Kidney (tissue), 14 donors: Measurements from ENCODE around the gene PPARA. TPM values are rescaled to one million over a fixed set of nuclear protein-coding genes. Genes with fewer than 3 reads are reported as not detected.

Experiments used
- DNase-seq, 5 donors: peaks; one replicate each; pipeline ENCODE4 v3.0.0-alpha.2; 2013 to 2020
- FAIRE-seq: peaks from 2 replicates; lab custom pipeline; 2012; peaks lifted over from hg19 to GRCh38; lab: Jason Lieb, UNC
- H3K27ac ChIP-seq, 2 donors: one replicate each; pipeline ENCODE4 v1.7.0; 2013; ENCODE audit warnings: low read depth in 2 of 2, low read length in 2 of 2, inconsistent platforms in 1 of 2
- H3K27me3 ChIP-seq: one replicate; pipeline ENCODE4 v1.7.1; 2013; ENCODE audit warnings: low read length, inconsistent platforms; ENCODE audit not compliant: control insufficient read depth, insufficient read depth
- H3K36me3 ChIP-seq, 3 donors: one replicate each; pipeline versions ENCODE4 v1.7.0 to v1.7.1; 2013; ENCODE audit warnings: low read length in 3 of 3, control low read depth in 1 of 3, inconsistent platforms in 1 of 3; ENCODE audit not compliant: insufficient read depth in 3 of 3, control insufficient read depth in 2 of 3
- H3K4me1 ChIP-seq, 3 donors: one replicate each; pipeline versions ENCODE4 v1.7.0 to v1.7.1; 2013; ENCODE audit warnings: low read length in 3 of 3, inconsistent platforms in 1 of 3, low read depth in 1 of 3; ENCODE audit not compliant: control insufficient read depth in 2 of 3, insufficient read depth in 2 of 3
- H3K4me3 ChIP-seq, 3 donors: one replicate each; pipeline versions ENCODE4 v1.7.0 to v1.8.1; 2013; ENCODE audit warnings: low read length in 3 of 3, control low read depth in 1 of 3, inconsistent platforms in 1 of 3
- H3K9ac ChIP-seq, 3 donors: one replicate each; pipeline versions ENCODE4 v1.7.0 to v1.7.1; 2013; ENCODE audit warnings: low read length in 3 of 3, control low read depth in 1 of 3, inconsistent platforms in 1 of 3
- H3K9me3 ChIP-seq, 3 donors: one replicate each; pipeline versions ENCODE4 v1.7.0 to v1.7.1; 2013; ENCODE audit warnings: low read length in 3 of 3, control low read depth in 1 of 3, inconsistent platforms in 1 of 3; ENCODE audit not compliant: control insufficient read depth in 2 of 3, insufficient read depth in 1 of 3
- CTCF ChIP-seq: IDR thresholded peaks from 3 replicates; pipeline ENCODE4 v1.5.1; 2012; ENCODE audit warnings: mild to moderate bottlenecking, moderate library complexity, borderline replicate concordance; ENCODE audit not compliant: insufficient read depth; ENCODE audit errors: extremely low read depth
- intact Hi-C: fragments of 100-400 bp; cut with DNase I; formaldehyde crosslinking; loops from one replicate; pipeline ENCODE4 v1.11.1; 2022
- polyA plus RNA-seq: library from polyadenylated mRNA; stranded (reverse); fragments of 350-450 nt; fragmentation: Illumina TruSeq; extraction: RNeasy Lipid Tissue Mini Kit (QIAGEN cat#74804); gene quantifications from one replicate; pipeline ENCODE4 v1.2.3, GENCODE V29; 2014; ENCODE audit warnings: low read depth, low replicate concordance; ENCODE audit not compliant: insufficient read depth
- total RNA-seq: library from RNA; stranded (reverse); fragmentation: NEBNext Ultra II Directional; extraction: Animal tissue kit (Norgen Biotek cat#: 25700); gene quantifications from one replicate; pipeline ENCODE4 v1.2.1, GENCODE V29; 2021
- donor health status: control.
- donor health status: control.
- donor health status: control.
- donor health status: control.
- donor health status: control.
- donor health status: DM: yes; HTN: yes; CAD: no.
- donor health status: Normal renal cell carcinoma (clear cell type).

The PPARA gene
- total and polyA plus RNA-seq, 2 donors from 2014 or later: 15.8 to 36.8 TPM

DNA sequence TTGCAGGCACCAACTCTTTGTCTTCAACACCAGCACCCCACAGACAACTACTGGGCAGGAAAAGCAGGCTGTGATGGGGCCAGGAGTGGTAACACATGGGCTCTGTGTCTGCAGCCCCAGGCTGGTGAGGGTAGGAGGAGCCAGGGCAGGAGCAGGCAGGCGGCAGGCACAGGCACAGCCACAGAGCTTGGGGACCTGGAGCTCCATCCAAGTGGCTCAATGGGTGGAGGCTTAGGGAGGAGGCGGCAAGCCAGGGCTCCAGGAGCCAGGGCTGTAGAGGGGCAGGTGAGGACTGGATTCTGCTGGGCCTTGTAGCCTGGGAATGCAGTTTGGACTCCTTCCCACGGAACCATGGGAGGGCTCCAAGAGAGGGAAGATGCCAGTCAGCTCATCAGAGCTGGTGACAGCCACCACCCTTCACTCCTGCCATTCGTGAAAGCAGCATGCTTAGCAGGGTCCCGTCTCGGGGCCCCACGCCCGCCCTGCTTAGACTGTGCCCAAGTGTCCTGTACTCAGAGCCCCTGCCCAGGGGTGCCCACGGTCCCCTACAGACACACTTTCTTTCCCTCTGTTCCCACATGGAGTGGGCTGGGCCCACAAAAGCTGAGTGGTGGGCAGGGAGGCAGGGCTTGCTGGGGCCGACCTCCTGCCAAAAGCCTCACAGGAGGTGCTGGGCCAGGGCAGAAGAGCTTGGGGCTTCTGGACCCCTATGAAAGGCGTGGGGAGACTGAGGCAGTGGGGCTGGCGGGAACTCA, 129.9 kb downstream of the PPARA start:
- no peaks in the 10 kb centered on the region for H3K9me3 ChIP-seq
- peaks cover 9 to 86% (median 68%) of the 10 kb centered on the region in 3 donors for H3K36me3 ChIP-seq
- H3K9ac ChIP-seq: no peak overlapping the region
- FAIRE-seq: no peak
- intact Hi-C loops: no loop called here
- DNase-seq: no peak
- no peaks in the 10 kb centered on the region for H3K27me3 ChIP-seq
- peaks cover 0 to 3% (median 0%) of the 10 kb centered on the region in 3 donors for H3K4me1 ChIP-seq
- no peak overlapping the region for H3K27ac ChIP-seq
- no peak overlapping the region for H3K4me3 ChIP-seq
- TF ChIP-seq CTCF: no peak

- DNase-seq (no peak), FAIRE-seq (no peak)
- peaks cover 0 to 3% (median 0%) of the 10 kb centered on the region in 3 donors for H3K4me1 ChIP-seq
- TF ChIP-seq CTCF: no peak
- H3K9ac ChIP-seq: no peak overlapping the region
- no peak overlapping the region for H3K27ac ChIP-seq
- intact Hi-C loops: no loop called here
- H3K9me3 ChIP-seq: no peaks in the 10 kb centered on the region
- H3K36me3 ChIP-seq: peaks cover 6 to 82% (median 60%) of the 10 kb centered on the region in 3 donors
- H3K4me3 ChIP-seq: no peak overlapping the region
- no peaks in the 10 kb centered on the region for H3K27me3 ChIP-seq
Measured at GRCh38 chr22:46280999-46281623, 130.8 kb downstream of the PPARA start.

DNA sequence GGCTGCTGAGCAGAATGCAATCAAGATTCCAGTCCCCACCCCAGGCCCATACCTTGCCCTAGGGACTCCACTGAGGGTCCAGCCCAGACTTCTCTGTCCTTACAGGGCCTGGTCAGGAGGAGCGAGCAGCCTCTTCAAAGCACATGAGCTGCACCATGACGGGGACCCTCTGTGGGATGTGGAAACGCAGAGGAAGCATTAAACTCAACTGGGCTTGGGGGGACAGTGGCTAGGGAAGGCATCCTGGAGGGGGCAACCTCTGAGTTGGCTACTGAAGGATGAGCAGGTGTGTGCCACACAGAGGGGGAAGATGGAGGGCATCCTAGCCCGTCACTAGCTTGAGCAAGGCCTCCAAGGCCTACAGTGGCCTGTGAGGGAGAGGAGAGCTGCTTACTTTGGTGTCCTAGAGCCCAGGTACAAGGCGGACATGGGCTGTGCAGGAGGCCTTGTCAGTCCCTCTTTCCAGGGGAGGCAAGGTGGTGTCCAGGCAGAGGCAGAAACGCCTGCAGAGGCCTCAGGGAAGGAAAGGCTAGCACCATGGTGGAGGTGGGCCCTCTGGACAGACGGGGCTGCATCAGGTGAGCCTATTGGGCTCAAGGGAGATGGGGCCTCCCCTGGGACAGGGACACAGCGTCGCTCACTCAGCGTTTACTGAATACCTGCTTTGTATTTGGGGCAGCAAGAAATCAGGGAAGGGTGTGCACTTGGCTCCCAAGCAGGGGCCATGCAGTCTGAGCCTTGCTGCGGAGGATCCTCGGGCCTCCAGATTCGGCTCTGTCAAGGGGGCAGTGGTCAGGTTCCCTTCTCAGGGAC, 131.7 kb downstream of the PPARA start:
- intact Hi-C loops: no loop called here
- no peak for TF ChIP-seq CTCF
- no peaks in the 10 kb centered on the region for H3K9me3 ChIP-seq
- H3K9ac ChIP-seq: no peak overlapping the region
- H3K4me3 ChIP-seq: no peak overlapping the region
- peaks cover 4 to 81% (median 59%) of the 10 kb centered on the region in 3 donors for H3K36me3 ChIP-seq
- H3K27me3 ChIP-seq: no peaks in the 10 kb centered on the region
- no peak overlapping the region for H3K27ac ChIP-seq
- peaks cover 0 to 5% (median 0%) of the 10 kb centered on the region in 3 donors for H3K4me1 ChIP-seq
- DNase-seq (no peak), FAIRE-seq (no peak)
